H9 (cell line): ENCODE data around the gene DFFB. TPM values are rescaled to one million over a fixed set of nuclear protein-coding genes. Genes with fewer than 3 reads are reported as not detected.

Experiments used
- DNase-seq: peaks from one replicate; pipeline ENCODE4 v3.0.0-alpha.2; 2017
- H2AFZ ChIP-seq: one replicate; pipeline ENCODE4 v1.6.1; 2013; ENCODE audit warnings: mild to moderate bottlenecking, low read length, control low read depth, moderate library complexity
- H2AK5ac ChIP-seq: 2 replicates; pipeline ENCODE4 v1.6.1; 2013; ENCODE audit warnings: low read length, control low read depth, mixed read lengths; ENCODE audit not compliant: insufficient read length
- H2BK120ac ChIP-seq: one replicate; pipeline ENCODE4 v1.6.1; 2013; ENCODE audit warnings: low read depth, mild to moderate bottlenecking, low read length, control low read depth, inconsistent platforms; ENCODE audit not compliant: poor library complexity, severe bottlenecking
- H2BK12ac ChIP-seq: 2 replicates; pipeline ENCODE4 v1.6.1; 2013; ENCODE audit warnings: low read length, control low read depth, mixed read lengths, low read depth; ENCODE audit not compliant: insufficient read length
- H2BK15ac ChIP-seq: 2 replicates; pipeline ENCODE4 v1.6.1; 2013; ENCODE audit warnings: low read depth, low read length, control low read depth
- H2BK20ac ChIP-seq: one replicate; pipeline ENCODE4 v1.6.1; 2013; ENCODE audit warnings: low read depth, mild to moderate bottlenecking, low read length, control low read depth, inconsistent platforms; ENCODE audit not compliant: poor library complexity, severe bottlenecking
- H2BK5ac ChIP-seq: 2 replicates; pipeline ENCODE4 v1.6.1; 2013; ENCODE audit warnings: low read length, control low read depth, mixed read lengths; ENCODE audit not compliant: insufficient read length
- H3K14ac ChIP-seq: 2 replicates; pipeline ENCODE4 v1.6.1; 2013; ENCODE audit warnings: low read length, control low read depth; ENCODE audit not compliant: insufficient read depth
- H3K18ac ChIP-seq: 2 replicates; pipeline ENCODE4 v1.6.1; 2013; ENCODE audit warnings: low read depth, mild to moderate bottlenecking, mixed read lengths, low read length, control low read depth; ENCODE audit not compliant: insufficient read length
- H3K23ac ChIP-seq: 2 replicates; pipeline ENCODE4 v1.6.1; 2013; ENCODE audit warnings: low read length, control low read depth, mixed read lengths, low read depth; ENCODE audit not compliant: insufficient read length
- H3K23me2 ChIP-seq: 2 replicates; pipeline ENCODE4 v1.6.1; 2013; ENCODE audit warnings: low read depth, mild to moderate bottlenecking, mixed read lengths, low read length, control low read depth; ENCODE audit not compliant: insufficient read length, poor library complexity, severe bottlenecking
- H3K27ac ChIP-seq: 2 replicates; pipeline ENCODE4 v1.5.1; 2013; ENCODE audit warnings: low read length, control low read depth, mixed read lengths, low read depth; ENCODE audit not compliant: insufficient read length
- H3K27me3 ChIP-seq: 2 replicates; pipeline ENCODE4 v1.6.1; 2013; ENCODE audit warnings: low read length, control low read depth, inconsistent platforms; ENCODE audit not compliant: insufficient read depth
- H3K4ac ChIP-seq: 2 replicates; pipeline ENCODE4 v1.6.1; 2013; ENCODE audit warnings: low read depth, mild to moderate bottlenecking, control low read depth, inconsistent platforms, low read length, moderate library complexity
- H3K4me1 ChIP-seq: 2 replicates; pipeline ENCODE4 v1.6.1; 2013; ENCODE audit warnings: low read length, control low read depth, inconsistent platforms; ENCODE audit not compliant: insufficient read depth
- H3K4me2 ChIP-seq: 2 replicates; pipeline ENCODE4 v1.6.1; 2013; ENCODE audit warnings: low read length, control low read depth, mixed read lengths; ENCODE audit not compliant: insufficient read length, insufficient read depth
- H3K56ac ChIP-seq: 2 replicates; pipeline ENCODE4 v1.6.1; 2013; ENCODE audit warnings: low read depth, mild to moderate bottlenecking, mixed read lengths, low read length, control low read depth; ENCODE audit not compliant: insufficient read length
- H3K79me1 ChIP-seq: 2 replicates; pipeline ENCODE4 v1.6.1; 2013; ENCODE audit warnings: low read depth, mild to moderate bottlenecking, moderate library complexity, low read length, control low read depth, inconsistent platforms; ENCODE audit not compliant: insufficient read depth, poor library complexity, severe bottlenecking
- H3K79me2 ChIP-seq: 2 replicates; pipeline ENCODE4 v1.6.1; 2013; ENCODE audit warnings: low read length, control low read depth, inconsistent platforms; ENCODE audit not compliant: insufficient read depth
- H3K9ac ChIP-seq: 2 replicates; pipeline ENCODE4 v1.6.1; 2013; ENCODE audit warnings: low read length, control low read depth, mixed read lengths; ENCODE audit not compliant: insufficient read length; ENCODE audit errors: extremely low read depth
- H3K9me3 ChIP-seq: one replicate; pipeline ENCODE4 v1.6.1; 2013; ENCODE audit warnings: low read depth, low read length, inconsistent platforms; ENCODE audit not compliant: control insufficient read depth
- H3T11ph ChIP-seq: one replicate; pipeline ENCODE4 v1.6.1; 2013; ENCODE audit warnings: mild to moderate bottlenecking, low read length, control low read depth, inconsistent platforms
- H4K20me1 ChIP-seq: one replicate; pipeline ENCODE4 v1.6.1; 2013; ENCODE audit not compliant: control insufficient read depth, insufficient read length, insufficient read depth
- H4K5ac ChIP-seq: 2 replicates; pipeline ENCODE4 v1.6.1; 2013; ENCODE audit warnings: low read depth, mild to moderate bottlenecking, mixed read lengths, low read length, control low read depth; ENCODE audit not compliant: insufficient read length
- H4K8ac ChIP-seq: replicated peaks from 2 replicates; pipeline ENCODE4 v1.6.1; 2013; ENCODE audit warnings: low read length, control low read depth, mixed read lengths, low read depth; ENCODE audit not compliant: insufficient read length
- H4K91ac ChIP-seq: 2 replicates; pipeline ENCODE4 v1.6.1; 2013; ENCODE audit warnings: low read depth, mild to moderate bottlenecking, moderate library complexity, mixed read lengths, low read length, control low read depth; ENCODE audit not compliant: insufficient read length
- H3K27ac Mint-ChIP-seq, 3 experiments: 2 replicates in 2 of 3; 3 replicates in 1 of 3; pipeline ENCODE4 v1.8.0; 2020 to 2021; ENCODE audit warnings: mixed read lengths in 3 of 3, mild to moderate bottlenecking in 1 of 3, moderate library complexity in 1 of 3
- H3K27me3 Mint-ChIP-seq: 2 replicates; pipeline ENCODE4 v1.8.0; 2021; ENCODE audit warnings: low read depth, mild to moderate bottlenecking, moderate library complexity, mixed read lengths
- H3K36me3 Mint-ChIP-seq, 3 experiments: 2 replicates in 2 of 3; 3 replicates in 1 of 3; pipeline ENCODE4 v1.8.0; 2020 to 2021; ENCODE audit warnings: low read depth in 3 of 3, mixed read lengths in 3 of 3; ENCODE audit not compliant: insufficient read depth in 1 of 3
- H3K4me1 Mint-ChIP-seq, 2 experiments: 2 replicates each; pipeline ENCODE4 v1.8.0; 2020; ENCODE audit warnings: mixed read lengths in 2 of 2
- H3K4me3 Mint-ChIP-seq, 2 experiments: 2 replicates in 1 of 2; 3 replicates in 1 of 2; pipeline ENCODE4 v1.8.0; 2020 to 2021; ENCODE audit warnings: mild to moderate bottlenecking in 2 of 2, mixed read lengths in 2 of 2, moderate library complexity in 1 of 2
- H3K9me3 Mint-ChIP-seq, 2 experiments: 2 replicates in 1 of 2; 3 replicates in 1 of 2; pipeline ENCODE4 v1.8.0; 2020; ENCODE audit warnings: mild to moderate bottlenecking in 2 of 2, mixed read lengths in 2 of 2, moderate library complexity in 1 of 2
- CTCF ChIP-seq: fragments of 200-600 bp; sonication (generic); conservative IDR thresholded peaks from 3 replicates; pipeline ENCODE4 v1.8.0; 2021; ENCODE audit warnings: antibody characterized with exemption, mild to moderate bottlenecking
- WGBS: extraction: QIAGEN DNeasy Blood & Tissue Kit; methylation state at CpG from one replicate; pipeline ENCODE4 v1.1.7; 2013; ENCODE audit warnings: missing lambda C conversion rate, low lambda C conversion rate, mixed read lengths; ENCODE audit not compliant: insufficient read length; ENCODE audit errors: extremely low coverage; 5-methylcytosine and 5-hydroxymethylcytosine counted together
- total RNA-seq: library from RNA; stranded (reverse); gene quantifications from 2 replicates; pipeline ENCODE4 v1.2.1, GENCODE V29; 2021

Gene DFFB
- total RNA-seq, 1 experiment from 2014 or later = 9.7 TPM

- Histone ChIP-seq H3K23me2 (no peaks in the 10 kb centered on the region), H3K79me2 (no peaks in the 10 kb centered on the region), H3K23ac (no peak overlapping the region), H2BK12ac (no peak overlapping the region), H3T11ph (no peak overlapping the region), H2BK15ac (no peak overlapping the region), H3K14ac (no peak overlapping the region), H3K56ac (no peak overlapping the region), H3K4ac (no peak overlapping the region), H2AK5ac (no peak overlapping the region), H4K5ac (no peak overlapping the region), H2BK20ac (no peak overlapping the region), H2AFZ (no peak overlapping the region), H3K27ac (no peak overlapping the region), H2BK5ac (no peak overlapping the region), H3K18ac (no peak overlapping the region), H3K27me3 (no peaks in the 10 kb centered on the region), H3K9me3 (no peaks in the 10 kb centered on the region), H3K9ac (no peak overlapping the region), H3K79me1 (no peaks in the 10 kb centered on the region), H3K4me1 (no peaks in the 10 kb centered on the region), H4K20me1 (no peaks in the 10 kb centered on the region), H4K8ac (no peak overlapping the region), H3K4me2 (no peak overlapping the region), H2BK120ac (no peak overlapping the region), H4K91ac (no peak overlapping the region)
- DNase-seq = no peak
- H3K27ac Mint-ChIP-seq = peak overlapping the region in 1 of 3 experiments; percentile 24; a peak in 1 of 7 replicates
- no peaks in the 10 kb centered on the region for H3K9me3 Mint-ChIP-seq
- WGBS = no CpG with 5 or more reads among the region's 8 CpGs
- H3K36me3 Mint-ChIP-seq = peaks cover 6 to 47% (median 20%) of the 10 kb centered on the region in 3 experiments; a peak in 6 of 7 replicates
- no peak overlapping the region for H3K4me3 Mint-ChIP-seq
- TF ChIP-seq CTCF = no peak
- H3K4me1 Mint-ChIP-seq = 0 out of 4 replicates have a peak, but pooled peaks cover 0 to 2% of the 10 kb centered on the region in 2 experiments
- no peaks in the 10 kb centered on the region for H3K27me3 Mint-ChIP-seq
Measured at GRCh38 chr1:3824650-3825049, 32.6 kb upstream of the DFFB start.
